Caco-2 (cell line): ENCODE measurements around the gene ALK. TPM values are rescaled to one million over a fixed set of nuclear protein-coding genes. Genes with fewer than 3 reads are reported as not detected.
A peak's percentile ranks its signal among the peaks of the same experiment; 100 is the strongest.

ENCODE experiments used
- BruUV-seq: library from RNA; stranded (reverse); fragments of 400-500 nt; replicated peaks from 2 replicates; lab custom pipeline; 2021; lab: Mats Ljungman, UMichigan
- CTCF ChIA-PET: fragments of 300-600 bp; sonication (Branson Sonifier 250); formaldehyde crosslinking; loops from one replicate; lab custom pipeline; 2022; ENCODE audit warnings: antibody characterized with exemption; lab: Charles Lee
- POLR2A ChIA-PET: fragments of 300-600 bp; sonication (Branson Sonifier 250); formaldehyde crosslinking; loops from one replicate; lab custom pipeline; 2022; ENCODE audit warnings: antibody characterized with exemption; lab: Charles Lee
- DNase-seq, 2 experiments: peaks; one replicate each; pipeline versions ENCODE4 v3.0.0 to v3.0.0-alpha.2; 2020 to 2022
- H3K27me3 ChIP-seq: replicated peaks from 2 replicates; pipeline ENCODE4 v1.6.0; 2011; ENCODE audit warnings: low read length; ENCODE audit not compliant: control insufficient read depth, insufficient read depth
- H3K36me3 ChIP-seq: 2 replicates; pipeline ENCODE4 v1.5.1; 2011; ENCODE audit warnings: low read length; ENCODE audit not compliant: control insufficient read depth, insufficient read depth
- H3K4me1 ChIP-seq: fragments of 250-450 bp; sonication (Bioruptor Pico); 2 replicates; pipeline ENCODE4 v1.5.1; 2020; ENCODE audit warnings: mild to moderate bottlenecking
- H3K4me3 ChIP-seq: 2 replicates; pipeline ENCODE4 v1.5.1; 2011; ENCODE audit warnings: low read depth, mild to moderate bottlenecking, control low read depth, low read length
- H3K9me3 ChIP-seq: fragments of 250-450 bp; sonication (Bioruptor Pico); 2 replicates; pipeline ENCODE4 v1.5.1; 2020; ENCODE audit warnings: mild to moderate bottlenecking, moderate library complexity
- H3K27ac Mint-ChIP-seq: one replicate; pipeline ENCODE4 v1.8.0; 2022; ENCODE audit warnings: mixed read lengths; ENCODE audit not compliant: unreplicated experiment
- H3K27me3 Mint-ChIP-seq: one replicate; pipeline ENCODE4 v1.8.0; 2022; ENCODE audit warnings: mixed read lengths; ENCODE audit not compliant: insufficient read depth, unreplicated experiment
- H3K36me3 Mint-ChIP-seq: one replicate; pipeline ENCODE4 v1.8.0; 2022; ENCODE audit warnings: mild to moderate bottlenecking, mixed read lengths; ENCODE audit not compliant: insufficient read depth, unreplicated experiment
- H3K4me1 Mint-ChIP-seq: one replicate; pipeline ENCODE4 v1.8.0; 2022; ENCODE audit warnings: low read depth, mixed read lengths; ENCODE audit not compliant: unreplicated experiment
- H3K4me3 Mint-ChIP-seq: one replicate; pipeline ENCODE4 v1.8.0; 2022; ENCODE audit warnings: mild to moderate bottlenecking, moderate library complexity, mixed read lengths; ENCODE audit not compliant: unreplicated experiment
- H3K9me3 Mint-ChIP-seq: one replicate; pipeline ENCODE4 v1.8.0; 2022; ENCODE audit warnings: mixed read lengths; ENCODE audit not compliant: unreplicated experiment
- intact Hi-C: fragments of 100-400 bp; cut with micrococcal nuclease; formaldehyde crosslinking; loops from one replicate; pipeline ENCODE4 v1.10.0; 2022; ENCODE audit not compliant: unreplicated experiment
- total RNA-seq: library from RNA; stranded (reverse); gene quantifications from 2 replicates; pipeline ENCODE4 v1.2.3, GENCODE V29; 2022
- TF ChIP-seq, protein P1 (sequence below), 2 experiments: fragments of 200-600 bp in 1 of 2; IDR thresholded peaks; 1 replicate in 1 of 2; 2 replicates in 1 of 2; pipeline versions ENCODE4 v1.5.1 to v1.8.0; 2011 to 2022; ENCODE audit warnings: antibody characterized with exemption in 1 of 2, control low read depth in 1 of 2, inconsistent platforms in 1 of 2, low read depth in 1 of 2, low read length in 1 of 2, mild to moderate bottlenecking in 1 of 2, moderate library complexity in 1 of 2; ENCODE audit not compliant: insufficient read depth in 1 of 2, severe bottlenecking in 1 of 2, unreplicated experiment in 1 of 2

The ALK gene
- total RNA-seq, 1 experiment from 2014 or later, result 0.11 TPM

DNA sequence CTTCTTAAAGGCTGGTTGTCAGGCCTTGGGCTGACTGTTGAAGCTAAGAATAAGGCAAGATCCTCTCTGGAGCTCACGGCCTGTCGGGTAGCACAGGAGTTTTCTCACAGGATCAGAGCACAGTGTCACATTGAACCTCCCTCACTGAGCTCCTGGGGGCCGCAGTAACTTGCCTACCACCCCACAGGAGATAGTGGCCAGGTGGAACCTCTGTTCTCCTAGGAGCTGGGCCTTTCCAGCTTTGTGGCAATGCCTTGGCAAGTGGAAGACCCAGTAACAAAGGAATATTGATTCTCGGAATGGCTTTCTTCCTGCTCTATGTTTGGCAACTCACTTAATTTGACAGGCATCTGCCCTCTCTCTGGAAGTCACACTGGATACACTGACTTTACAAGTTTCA, 1.2 kb upstream of the ALK start:
- Histone ChIP-seq H3K27me3 (no peaks in the 10 kb centered on the region), H3K9me3 (no peaks in the 10 kb centered on the region), H3K36me3 (no peaks in the 10 kb centered on the region), H3K4me1 (no peaks in the 10 kb centered on the region), H3K4me3 (no peak overlapping the region)
- Mint-ChIP-seq H3K4me3 (no peak overlapping the region), H3K36me3 (no peaks in the 10 kb centered on the region), H3K27me3 (peaks cover 15% of the 10 kb centered on the region), H3K27ac (no peak overlapping the region), H3K4me1 (no peaks in the 10 kb centered on the region), H3K9me3 (no peaks in the 10 kb centered on the region)
- no TSS peak for BruUV-seq
- TF ChIP-seq, protein P1, sequence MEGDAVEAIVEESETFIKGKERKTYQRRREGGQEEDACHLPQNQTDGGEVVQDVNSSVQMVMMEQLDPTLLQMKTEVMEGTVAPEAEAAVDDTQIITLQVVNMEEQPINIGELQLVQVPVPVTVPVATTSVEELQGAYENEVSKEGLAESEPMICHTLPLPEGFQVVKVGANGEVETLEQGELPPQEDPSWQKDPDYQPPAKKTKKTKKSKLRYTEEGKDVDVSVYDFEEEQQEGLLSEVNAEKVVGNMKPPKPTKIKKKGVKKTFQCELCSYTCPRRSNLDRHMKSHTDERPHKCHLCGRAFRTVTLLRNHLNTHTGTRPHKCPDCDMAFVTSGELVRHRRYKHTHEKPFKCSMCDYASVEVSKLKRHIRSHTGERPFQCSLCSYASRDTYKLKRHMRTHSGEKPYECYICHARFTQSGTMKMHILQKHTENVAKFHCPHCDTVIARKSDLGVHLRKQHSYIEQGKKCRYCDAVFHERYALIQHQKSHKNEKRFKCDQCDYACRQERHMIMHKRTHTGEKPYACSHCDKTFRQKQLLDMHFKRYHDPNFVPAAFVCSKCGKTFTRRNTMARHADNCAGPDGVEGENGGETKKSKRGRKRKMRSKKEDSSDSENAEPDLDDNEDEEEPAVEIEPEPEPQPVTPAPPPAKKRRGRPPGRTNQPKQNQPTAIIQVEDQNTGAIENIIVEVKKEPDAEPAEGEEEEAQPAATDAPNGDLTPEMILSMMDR (IDR thresholded peaks at IDR 0.05; ENCODE audit: insufficient read depth in 1 of 2, low read depth in 1 of 2, low read length in 1 of 2, severe bottlenecking in 1 of 2, unreplicated experiment in 1 of 2), result no peak
- DNase-seq, result no peak
- POLR2A ChIA-PET, result no interaction called here
- CTCF ChIA-PET, result interaction anchor here (1.0 to 1.8 kb wide), 7 partner anchors 11 to 151 kb away, joined by 3 to 19 read pairs (median 4); no protein-coding TSS in a partner anchor
- intact Hi-C loops, result loop anchor here (1.0 kb wide), 3 partner anchors 104 to 193 kb away; no protein-coding TSS in a partner anchor

DNA sequence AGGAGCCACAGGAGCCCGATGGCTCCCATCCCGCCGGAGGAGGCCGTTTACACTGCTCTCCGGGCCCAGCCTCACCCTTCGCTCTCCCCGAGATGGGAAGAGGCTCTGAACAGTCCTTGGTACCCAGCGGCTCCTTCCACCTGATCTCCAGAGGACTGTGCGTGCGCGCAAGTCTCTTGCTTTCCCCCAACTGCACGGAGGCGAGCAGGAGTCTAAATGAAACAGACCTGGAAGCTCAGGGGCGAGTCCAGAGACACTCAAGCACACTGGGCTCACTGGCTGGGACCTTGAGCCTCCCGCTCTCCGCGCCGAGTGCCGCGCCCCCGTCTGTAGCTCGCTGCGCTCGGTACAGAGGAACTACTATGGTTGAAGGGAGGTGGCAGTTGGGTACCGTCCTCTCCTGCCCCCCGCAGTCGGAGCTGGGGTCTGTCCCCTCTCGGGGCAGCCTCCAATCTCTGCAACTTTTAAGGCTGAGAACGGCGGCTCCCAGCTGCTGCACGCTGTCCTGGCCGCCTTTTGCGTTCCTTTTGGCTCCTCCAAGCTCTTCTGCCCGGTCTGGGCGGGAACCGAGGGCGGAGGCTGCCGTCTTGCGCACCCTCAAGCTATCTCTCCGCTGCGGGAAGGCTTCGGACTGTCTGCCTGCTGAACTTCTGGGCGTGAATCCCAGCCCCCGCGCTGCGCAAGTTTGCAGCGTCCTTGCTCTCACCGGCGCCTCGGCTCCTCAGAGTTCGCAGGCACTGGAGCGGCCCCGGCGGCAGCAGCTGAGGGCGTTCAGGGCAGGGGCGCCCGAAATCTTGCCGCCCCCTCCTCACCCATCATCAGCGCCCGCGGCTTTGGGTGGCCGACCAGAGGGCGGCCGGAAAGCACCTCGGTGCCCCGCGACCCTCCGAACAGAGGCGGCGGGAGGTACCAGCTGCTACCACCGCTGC, 491 bp downstream of the ALK start:
- no peaks in the 10 kb centered on the region for H3K27me3 ChIP-seq
- H3K4me1 ChIP-seq, result no peaks in the 10 kb centered on the region
- no peaks in the 10 kb centered on the region for H3K36me3 Mint-ChIP-seq
- H3K4me3 ChIP-seq, result no peak overlapping the region
- DNase-seq, result no peak
- no peak overlapping the region for H3K4me3 Mint-ChIP-seq
- TF ChIP-seq, protein P1 (IDR thresholded peaks at IDR 0.05; ENCODE audit: insufficient read depth in 1 of 2, low read depth in 1 of 2, low read length in 1 of 2, severe bottlenecking in 1 of 2, unreplicated experiment in 1 of 2), result no peak
- no peak overlapping the region for H3K27ac Mint-ChIP-seq
- no peaks in the 10 kb centered on the region for H3K4me1 Mint-ChIP-seq
- no peaks in the 10 kb centered on the region for H3K9me3 ChIP-seq
- H3K9me3 Mint-ChIP-seq, result no peaks in the 10 kb centered on the region
- intact Hi-C loops, result no loop called here
- CTCF ChIA-PET, result interaction anchor here (0.6 kb wide), 1 partner anchor 639 kb away, joined by 3 read pairs; no protein-coding TSS in a partner anchor
- POLR2A ChIA-PET, result no interaction called here
- no peaks in the 10 kb centered on the region for H3K36me3 ChIP-seq
- no TSS peak for BruUV-seq
- peaks cover 19% of the 10 kb centered on the region for H3K27me3 Mint-ChIP-seq

DNA sequence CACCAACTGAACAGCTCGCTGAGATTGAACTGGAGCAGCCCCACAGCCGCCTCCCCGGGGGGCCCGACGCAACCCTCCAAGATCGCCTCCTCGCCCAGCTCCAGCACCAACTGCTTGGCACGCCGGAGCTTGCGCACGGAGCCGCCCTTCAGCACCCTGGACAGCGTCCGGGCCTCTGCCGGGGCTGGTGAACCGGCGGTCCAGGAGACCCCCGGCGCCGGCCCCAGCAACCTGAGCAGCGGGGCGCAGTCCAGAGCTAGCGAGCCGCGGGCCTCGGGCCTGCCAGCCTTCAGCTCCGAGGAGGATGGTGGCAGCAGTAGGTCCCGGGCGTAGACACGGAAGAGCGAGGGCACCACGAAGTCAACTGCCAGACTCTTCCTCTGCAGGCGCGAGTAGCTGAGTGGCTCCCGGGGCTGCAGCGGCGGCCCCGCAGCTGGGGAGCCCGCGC, 1.2 kb downstream of the ALK start:
- BruUV-seq, result no TSS peak
- DNase-seq, result peak in 1 of 2 experiments; percentile 44
- H3K27me3 Mint-ChIP-seq, result peaks cover 22% of the 10 kb centered on the region
- intact Hi-C loops, result no loop called here
- Histone ChIP-seq H3K4me3 (no peak overlapping the region), H3K9me3 (no peaks in the 10 kb centered on the region), H3K27me3 (no peaks in the 10 kb centered on the region), H3K36me3 (no peaks in the 10 kb centered on the region), H3K4me1 (no peaks in the 10 kb centered on the region)
- TF ChIP-seq, protein P1 (IDR thresholded peaks at IDR 0.05; ENCODE audit: insufficient read depth in 1 of 2, low read depth in 1 of 2, low read length in 1 of 2, severe bottlenecking in 1 of 2, unreplicated experiment in 1 of 2), result no peak
- ChIA-PET POLR2A (no interaction called here), CTCF (no interaction called here)
- no peaks in the 10 kb centered on the region for H3K9me3 Mint-ChIP-seq
- H3K4me1 Mint-ChIP-seq, result no peaks in the 10 kb centered on the region
- no peak overlapping the region for H3K27ac Mint-ChIP-seq
- no peak overlapping the region for H3K4me3 Mint-ChIP-seq
- H3K36me3 Mint-ChIP-seq, result no peaks in the 10 kb centered on the region
